ENCODE measurements around the gene SANBR. TPM values are rescaled to one million over a fixed set of nuclear protein-coding genes. Genes with fewer than 3 reads are reported as not detected.

The SANBR gene
- total RNA-seq, 1 donor from 2014 or later: 22.3 TPM

DNA sequence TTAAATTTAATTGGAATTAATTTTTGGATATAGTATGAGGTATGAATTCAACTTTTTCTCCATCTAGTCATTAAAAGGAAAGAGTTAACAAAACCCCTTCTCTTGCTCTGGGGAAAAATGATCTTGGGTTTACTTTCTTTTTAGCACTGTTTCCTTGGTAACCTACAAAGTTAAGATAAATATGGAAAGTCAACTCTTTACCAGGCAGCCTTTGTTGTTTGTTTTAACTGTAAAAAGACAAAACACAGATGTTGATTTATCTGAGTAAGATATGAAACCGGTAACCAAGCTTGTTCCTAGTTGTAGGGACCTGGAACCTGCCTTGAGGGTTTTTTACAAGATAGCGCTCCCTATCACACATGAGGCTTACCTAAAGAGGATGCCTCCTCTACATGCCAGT lies 10.1 kb upstream of the SANBR start:
- Mint-ChIP-seq H3K9me3 (no peaks in the 10 kb centered on the region), H3K4me3 (no peak overlapping the region), H3K27me3 (no peaks in the 10 kb centered on the region), H3K36me3 (peaks cover 18% of the 10 kb centered on the region), H3K27ac (no peak overlapping the region), H3K4me1 (ENCODE audit: unreplicated experiment) (peaks cover 6% of the 10 kb centered on the region)
- TF ChIP-seq, protein P1, sequence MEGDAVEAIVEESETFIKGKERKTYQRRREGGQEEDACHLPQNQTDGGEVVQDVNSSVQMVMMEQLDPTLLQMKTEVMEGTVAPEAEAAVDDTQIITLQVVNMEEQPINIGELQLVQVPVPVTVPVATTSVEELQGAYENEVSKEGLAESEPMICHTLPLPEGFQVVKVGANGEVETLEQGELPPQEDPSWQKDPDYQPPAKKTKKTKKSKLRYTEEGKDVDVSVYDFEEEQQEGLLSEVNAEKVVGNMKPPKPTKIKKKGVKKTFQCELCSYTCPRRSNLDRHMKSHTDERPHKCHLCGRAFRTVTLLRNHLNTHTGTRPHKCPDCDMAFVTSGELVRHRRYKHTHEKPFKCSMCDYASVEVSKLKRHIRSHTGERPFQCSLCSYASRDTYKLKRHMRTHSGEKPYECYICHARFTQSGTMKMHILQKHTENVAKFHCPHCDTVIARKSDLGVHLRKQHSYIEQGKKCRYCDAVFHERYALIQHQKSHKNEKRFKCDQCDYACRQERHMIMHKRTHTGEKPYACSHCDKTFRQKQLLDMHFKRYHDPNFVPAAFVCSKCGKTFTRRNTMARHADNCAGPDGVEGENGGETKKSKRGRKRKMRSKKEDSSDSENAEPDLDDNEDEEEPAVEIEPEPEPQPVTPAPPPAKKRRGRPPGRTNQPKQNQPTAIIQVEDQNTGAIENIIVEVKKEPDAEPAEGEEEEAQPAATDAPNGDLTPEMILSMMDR (conservative IDR thresholded peaks at IDR 0.05): no peak
- DNase-seq (ENCODE audit: extremely low spot score, unreplicated experiment): no peak

DNA sequence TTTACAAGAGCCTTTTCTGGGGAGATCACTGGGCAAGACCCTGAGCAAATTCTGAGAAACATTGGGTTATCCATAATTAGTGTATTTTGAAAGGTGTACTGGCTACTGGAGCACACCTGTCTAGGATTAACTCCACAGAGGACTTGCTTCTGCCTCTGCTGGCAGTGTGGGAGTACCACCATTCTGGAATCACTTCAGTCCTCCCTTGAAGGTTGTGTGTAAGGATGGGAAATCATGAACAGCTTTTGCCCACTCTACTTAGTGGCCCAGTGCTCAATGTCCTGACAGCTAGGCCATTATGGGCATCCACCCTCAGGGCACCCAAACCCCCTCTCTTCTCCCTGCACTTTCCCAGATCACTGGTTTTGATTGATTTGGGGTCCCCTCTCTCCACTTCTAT lies 8.1 kb upstream of the SANBR start:
- no peak for DNase-seq (ENCODE audit: extremely low spot score, unreplicated experiment)
- Mint-ChIP-seq H3K27ac (no peak overlapping the region), H3K4me1 (ENCODE audit: unreplicated experiment) (peaks cover 6% of the 10 kb centered on the region), H3K27me3 (no peaks in the 10 kb centered on the region), H3K4me3 (no peak overlapping the region), H3K36me3 (peaks cover 14% of the 10 kb centered on the region), H3K9me3 (no peaks in the 10 kb centered on the region)
- TF ChIP-seq, protein P1 (conservative IDR thresholded peaks at IDR 0.05): no peak

DNA sequence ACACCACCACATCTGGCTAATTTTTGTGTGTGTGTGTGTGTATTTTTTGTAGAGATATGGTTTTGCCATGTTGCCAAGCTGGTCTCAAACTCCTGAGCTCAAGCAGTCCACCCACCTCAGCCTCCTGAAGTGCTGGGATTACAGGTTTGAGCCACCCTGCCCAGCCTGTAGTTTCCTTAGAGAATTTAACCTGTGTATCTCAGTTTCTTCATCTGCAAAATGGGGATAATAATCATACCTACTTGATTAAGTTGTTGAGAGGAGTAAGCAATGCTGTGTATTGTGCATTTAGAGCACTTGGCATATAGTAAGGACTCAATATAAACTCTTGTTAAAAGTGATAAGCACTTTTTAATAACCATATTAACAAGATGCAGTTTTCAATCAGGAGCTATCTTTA lies 6.3 kb upstream of the SANBR start:
- H3K4me1 Mint-ChIP-seq (ENCODE audit: unreplicated experiment): peaks cover 6% of the 10 kb centered on the region
- no peak overlapping the region for H3K4me3 Mint-ChIP-seq
- H3K27me3 Mint-ChIP-seq: no peaks in the 10 kb centered on the region
- no peaks in the 10 kb centered on the region for H3K9me3 Mint-ChIP-seq
- TF ChIP-seq, protein P1 (conservative IDR thresholded peaks at IDR 0.05): no peak
- no peak overlapping the region for H3K27ac Mint-ChIP-seq
- H3K36me3 Mint-ChIP-seq: peaks cover 9% of the 10 kb centered on the region
- DNase-seq (ENCODE audit: extremely low spot score, unreplicated experiment): no peak

DNA sequence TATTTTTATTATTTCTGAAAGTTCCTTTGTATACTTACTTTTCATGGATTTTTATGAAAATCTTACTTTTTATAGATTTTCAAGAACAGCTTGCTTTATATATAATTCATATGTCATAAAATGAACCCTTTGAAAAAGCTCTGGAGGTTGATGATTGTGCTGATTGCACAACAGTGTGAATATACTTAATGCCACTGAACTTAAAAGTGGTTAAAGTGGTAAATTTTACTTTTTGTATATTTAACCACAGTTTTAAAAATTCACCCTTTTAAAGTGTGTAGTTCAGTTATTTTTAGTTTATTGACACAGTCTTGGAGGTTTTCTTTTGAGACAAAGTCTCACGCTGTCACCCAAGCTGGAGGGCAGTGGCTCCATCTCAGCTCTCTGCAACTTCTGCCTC lies 8.4 kb downstream of the SANBR start:
- Mint-ChIP-seq H3K27me3 (no peaks in the 10 kb centered on the region), H3K4me3 (no peak overlapping the region), H3K27ac (no peak overlapping the region), H3K36me3 (peaks cover 9% of the 10 kb centered on the region), H3K4me1 (ENCODE audit: unreplicated experiment) (no peaks in the 10 kb centered on the region), H3K9me3 (no peaks in the 10 kb centered on the region)
- no peak for DNase-seq (ENCODE audit: extremely low spot score, unreplicated experiment)
- TF ChIP-seq, protein P1 (conservative IDR thresholded peaks at IDR 0.05): no peak

DNA sequence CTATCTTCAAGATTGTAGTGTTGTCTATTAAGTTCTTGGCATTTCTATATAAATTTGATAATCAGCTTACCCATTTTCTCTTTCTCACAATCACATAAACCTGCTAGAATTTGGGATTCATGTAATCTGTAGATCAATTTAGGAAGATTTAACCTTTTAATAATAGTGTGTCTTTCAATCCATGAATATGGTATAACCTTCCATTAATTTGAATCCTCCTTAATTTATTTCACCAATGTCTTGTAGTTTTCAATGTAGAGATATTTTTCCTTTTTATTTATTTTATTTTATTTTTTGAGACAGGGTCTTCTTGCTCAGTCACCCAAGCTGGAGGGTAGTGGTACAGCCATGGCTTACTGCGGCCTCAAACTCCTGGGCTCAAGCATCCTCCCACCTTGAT lies 20.2 kb downstream of the SANBR start:
- DNase-seq (ENCODE audit: extremely low spot score, unreplicated experiment): no peak
- H3K9me3 Mint-ChIP-seq: no peaks in the 10 kb centered on the region
- H3K36me3 Mint-ChIP-seq: peaks cover 27% of the 10 kb centered on the region
- no peak overlapping the region for H3K27ac Mint-ChIP-seq
- TF ChIP-seq, protein P1 (conservative IDR thresholded peaks at IDR 0.05): no peak
- no peaks in the 10 kb centered on the region for H3K27me3 Mint-ChIP-seq
- no peaks in the 10 kb centered on the region for H3K4me1 Mint-ChIP-seq (ENCODE audit: unreplicated experiment)
- no peak overlapping the region for H3K4me3 Mint-ChIP-seq

DNA sequence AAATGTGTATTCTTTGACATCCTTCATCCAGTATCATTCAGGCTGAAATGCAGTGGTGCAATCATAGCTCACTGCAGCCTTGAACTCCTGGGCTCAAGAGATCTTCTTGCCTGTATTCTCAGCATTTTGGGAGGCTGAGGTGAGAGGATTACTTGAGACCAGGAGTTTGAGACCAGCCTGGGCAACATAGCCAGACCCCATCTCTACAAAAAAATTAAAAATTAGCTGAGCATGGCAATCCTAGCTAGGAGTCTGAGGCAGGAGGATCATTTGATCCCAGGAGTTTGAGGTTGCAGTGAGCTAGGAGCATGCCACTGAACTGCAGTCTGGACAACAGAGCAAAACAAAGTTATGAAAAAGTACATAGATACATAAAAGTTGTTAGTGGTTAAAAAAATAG lies 24.1 kb downstream of the SANBR start:
- TF ChIP-seq, protein P1 (conservative IDR thresholded peaks at IDR 0.05): no peak
- H3K4me1 Mint-ChIP-seq (ENCODE audit: unreplicated experiment): no peaks in the 10 kb centered on the region

More for the DNA sequence above, 24.1 kb downstream of the SANBR start:
- DNase-seq (ENCODE audit: extremely low spot score, unreplicated experiment): no peak
- Mint-ChIP-seq H3K4me3 (no peak overlapping the region), H3K27ac (no peak overlapping the region), H3K36me3 (peaks cover 28% of the 10 kb centered on the region), H3K27me3 (no peaks in the 10 kb centered on the region), H3K9me3 (no peaks in the 10 kb centered on the region)

Data from type B pancreatic cell (in vitro differentiated cells).